BE2C (cell line): ENCODE results near the gene SH3GL1.

Experiments
- DNase-seq: peaks from one replicate; pipeline ENCODE4 v3.0.0-alpha.2; 2020
- H3K27me3 ChIP-seq: fragments of 250-450 bp; sonication (Bioruptor Pico); 2 replicates; pipeline ENCODE4 v1.5.1; 2020; ENCODE audit warnings: mild to moderate bottlenecking
- H3K36me3 ChIP-seq: fragments of 250-450 bp; sonication (Bioruptor Pico); 2 replicates; pipeline ENCODE4 v1.5.1; 2020; ENCODE audit warnings: mild to moderate bottlenecking
- H3K4me1 ChIP-seq: fragments of 250-450 bp; sonication (Bioruptor Pico); 2 replicates; pipeline ENCODE4 v1.5.1; 2020
- H3K4me3 ChIP-seq: 2 replicates; pipeline ENCODE4 v1.5.1; 2011; ENCODE audit warnings: low read depth, low read length
- H3K9me3 ChIP-seq: fragments of 250-450 bp; sonication (Bioruptor Pico); 2 replicates; pipeline ENCODE4 v1.5.1; 2020
- TF ChIP-seq, protein P1 (sequence below): IDR thresholded peaks from 2 replicates; pipeline ENCODE4 v1.5.1; 2012; ENCODE audit warnings: mild to moderate bottlenecking, low read depth, low read length

Gene SH3GL1

DNA sequence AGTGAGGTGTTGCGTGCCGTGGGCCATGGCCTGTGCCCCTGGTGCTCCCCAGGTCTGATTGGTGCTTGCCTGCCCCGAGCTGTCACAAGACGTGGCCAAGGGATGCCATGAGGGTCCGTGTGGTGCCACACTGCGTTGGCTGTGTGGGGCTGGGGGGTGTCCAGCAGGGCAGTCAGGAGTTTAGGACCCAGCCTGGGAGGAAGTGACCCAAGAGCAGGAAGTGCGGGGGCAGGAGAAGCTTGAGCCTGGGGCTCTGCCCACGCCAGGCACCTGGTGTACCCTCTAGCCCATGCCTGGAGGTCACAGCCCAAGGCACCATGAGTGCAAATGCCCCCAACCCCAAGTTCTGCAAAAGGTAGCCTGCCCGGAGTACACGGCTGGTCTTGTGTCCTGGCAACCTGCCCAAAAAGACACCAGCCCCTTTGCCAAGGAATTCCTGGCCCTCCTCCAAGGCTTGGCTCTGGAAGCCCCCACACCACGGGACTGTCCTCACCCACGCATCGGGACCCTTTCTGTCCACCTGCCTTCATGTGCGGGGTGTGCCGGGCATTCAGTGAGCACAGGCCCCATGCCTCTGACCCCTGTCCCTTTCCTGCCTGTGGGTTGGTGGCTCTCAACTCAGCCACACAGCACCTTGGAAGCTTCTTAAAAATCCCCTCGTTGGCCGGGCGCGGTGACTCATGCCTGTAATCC lies 32.1 kb downstream of the SH3GL1 start:
- peaks cover 8% of the 10 kb centered on the region for H3K4me1 ChIP-seq
- DNase-seq: peak; percentile 53

DNA sequence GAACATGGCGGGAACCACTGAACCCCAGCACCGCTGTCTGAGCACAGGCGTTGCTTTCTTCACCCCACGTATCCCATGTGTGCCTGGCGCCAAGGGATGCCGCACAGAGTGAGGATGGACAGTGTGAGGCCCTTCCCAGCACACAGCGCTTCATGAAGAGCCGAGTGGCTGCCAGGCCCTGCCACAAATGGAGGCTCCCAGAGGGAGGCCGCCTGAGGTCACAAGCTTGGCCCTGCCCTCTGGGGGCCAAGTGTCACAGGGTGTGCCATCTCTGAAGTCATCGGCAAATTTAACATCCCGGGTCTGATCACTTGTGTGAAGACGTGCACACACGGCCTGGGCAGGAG lies 32.6 kb downstream of the SH3GL1 start:
- TF ChIP-seq, protein P1, sequence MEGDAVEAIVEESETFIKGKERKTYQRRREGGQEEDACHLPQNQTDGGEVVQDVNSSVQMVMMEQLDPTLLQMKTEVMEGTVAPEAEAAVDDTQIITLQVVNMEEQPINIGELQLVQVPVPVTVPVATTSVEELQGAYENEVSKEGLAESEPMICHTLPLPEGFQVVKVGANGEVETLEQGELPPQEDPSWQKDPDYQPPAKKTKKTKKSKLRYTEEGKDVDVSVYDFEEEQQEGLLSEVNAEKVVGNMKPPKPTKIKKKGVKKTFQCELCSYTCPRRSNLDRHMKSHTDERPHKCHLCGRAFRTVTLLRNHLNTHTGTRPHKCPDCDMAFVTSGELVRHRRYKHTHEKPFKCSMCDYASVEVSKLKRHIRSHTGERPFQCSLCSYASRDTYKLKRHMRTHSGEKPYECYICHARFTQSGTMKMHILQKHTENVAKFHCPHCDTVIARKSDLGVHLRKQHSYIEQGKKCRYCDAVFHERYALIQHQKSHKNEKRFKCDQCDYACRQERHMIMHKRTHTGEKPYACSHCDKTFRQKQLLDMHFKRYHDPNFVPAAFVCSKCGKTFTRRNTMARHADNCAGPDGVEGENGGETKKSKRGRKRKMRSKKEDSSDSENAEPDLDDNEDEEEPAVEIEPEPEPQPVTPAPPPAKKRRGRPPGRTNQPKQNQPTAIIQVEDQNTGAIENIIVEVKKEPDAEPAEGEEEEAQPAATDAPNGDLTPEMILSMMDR: no peak
- no peak for DNase-seq
- H3K4me3 ChIP-seq: no peak overlapping the region
- H3K27me3 ChIP-seq: no peaks in the 10 kb centered on the region
- H3K9me3 ChIP-seq: no peaks in the 10 kb centered on the region
- H3K36me3 ChIP-seq: peaks cover 38% of the 10 kb centered on the region
- H3K4me1 ChIP-seq: peaks cover 8% of the 10 kb centered on the region

More for the DNA sequence above, 32.1 kb downstream of the SH3GL1 start:
- H3K36me3 ChIP-seq: peaks cover 33% of the 10 kb centered on the region
- no peak overlapping the region for H3K4me3 ChIP-seq
- no peaks in the 10 kb centered on the region for H3K9me3 ChIP-seq
- TF ChIP-seq, protein P1: no peak
- no peaks in the 10 kb centered on the region for H3K27me3 ChIP-seq

DNA sequence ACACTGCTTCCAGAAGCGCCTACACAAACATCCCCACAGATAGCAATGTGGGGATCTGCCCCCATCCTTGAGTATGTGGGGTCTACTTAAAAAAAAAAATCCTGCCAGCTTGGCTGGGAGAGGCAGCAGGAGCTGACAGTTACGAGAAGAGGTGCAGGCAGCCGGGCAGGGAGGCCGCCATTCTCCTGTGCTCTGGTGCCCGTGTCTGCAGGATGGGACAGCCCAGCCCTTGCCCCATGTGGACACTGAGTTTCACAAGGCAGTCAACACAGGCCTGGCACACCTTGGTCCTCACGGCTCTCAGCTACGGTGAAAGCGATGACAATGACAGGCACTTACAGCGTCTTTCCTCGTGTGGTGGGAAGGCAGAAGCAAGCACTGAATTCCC lies 33.0 kb downstream of the SH3GL1 start:
- no peaks in the 10 kb centered on the region for H3K27me3 ChIP-seq
- TF ChIP-seq, protein P1: no peak
- H3K4me3 ChIP-seq: no peak overlapping the region
- H3K9me3 ChIP-seq: no peaks in the 10 kb centered on the region
- H3K4me1 ChIP-seq: peaks cover 8% of the 10 kb centered on the region
- H3K36me3 ChIP-seq: peaks cover 42% of the 10 kb centered on the region
- DNase-seq: no peak

DNA sequence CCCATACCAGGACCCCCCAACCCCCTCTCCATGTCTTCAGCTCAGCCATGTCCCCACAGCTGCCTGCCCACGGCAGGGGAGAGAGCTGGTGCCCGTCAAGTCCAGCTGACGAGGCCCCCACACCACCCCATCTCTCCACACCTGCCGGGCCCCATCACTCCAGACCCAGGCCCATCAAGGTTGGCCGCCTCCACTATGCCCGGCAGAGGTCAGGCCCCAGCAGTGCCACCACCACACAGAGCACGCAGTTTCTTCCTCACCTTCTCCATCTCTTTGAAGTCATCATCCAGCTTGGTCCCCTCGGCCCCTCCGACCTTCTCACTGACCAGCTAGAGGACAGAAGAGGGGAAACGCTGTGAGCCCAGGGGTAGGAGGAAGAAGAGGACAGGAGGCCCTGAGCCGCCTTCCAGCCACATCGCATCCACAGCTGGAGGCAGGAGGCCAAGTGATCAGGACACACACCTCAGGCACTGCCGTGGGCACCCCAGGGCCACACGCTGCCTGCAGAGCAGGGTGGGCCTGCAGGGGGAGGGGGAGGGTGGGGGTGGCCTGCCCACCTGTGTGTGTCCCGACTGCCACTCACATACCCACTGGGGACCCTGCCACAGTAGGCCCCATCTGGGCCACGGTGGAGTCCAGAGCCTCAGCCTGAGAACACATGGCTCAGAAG lies 33.5 kb downstream of the SH3GL1 start:
- TF ChIP-seq, protein P1: no peak
- peaks cover 8% of the 10 kb centered on the region; the same call in 1 of the 2 replicates for H3K4me1 ChIP-seq
- no peak overlapping the region for H3K4me3 ChIP-seq
- DNase-seq: no peak
- H3K27me3 ChIP-seq: no peaks in the 10 kb centered on the region
- H3K9me3 ChIP-seq: no peaks in the 10 kb centered on the region
- peaks cover 47% of the 10 kb centered on the region for H3K36me3 ChIP-seq

DNA sequence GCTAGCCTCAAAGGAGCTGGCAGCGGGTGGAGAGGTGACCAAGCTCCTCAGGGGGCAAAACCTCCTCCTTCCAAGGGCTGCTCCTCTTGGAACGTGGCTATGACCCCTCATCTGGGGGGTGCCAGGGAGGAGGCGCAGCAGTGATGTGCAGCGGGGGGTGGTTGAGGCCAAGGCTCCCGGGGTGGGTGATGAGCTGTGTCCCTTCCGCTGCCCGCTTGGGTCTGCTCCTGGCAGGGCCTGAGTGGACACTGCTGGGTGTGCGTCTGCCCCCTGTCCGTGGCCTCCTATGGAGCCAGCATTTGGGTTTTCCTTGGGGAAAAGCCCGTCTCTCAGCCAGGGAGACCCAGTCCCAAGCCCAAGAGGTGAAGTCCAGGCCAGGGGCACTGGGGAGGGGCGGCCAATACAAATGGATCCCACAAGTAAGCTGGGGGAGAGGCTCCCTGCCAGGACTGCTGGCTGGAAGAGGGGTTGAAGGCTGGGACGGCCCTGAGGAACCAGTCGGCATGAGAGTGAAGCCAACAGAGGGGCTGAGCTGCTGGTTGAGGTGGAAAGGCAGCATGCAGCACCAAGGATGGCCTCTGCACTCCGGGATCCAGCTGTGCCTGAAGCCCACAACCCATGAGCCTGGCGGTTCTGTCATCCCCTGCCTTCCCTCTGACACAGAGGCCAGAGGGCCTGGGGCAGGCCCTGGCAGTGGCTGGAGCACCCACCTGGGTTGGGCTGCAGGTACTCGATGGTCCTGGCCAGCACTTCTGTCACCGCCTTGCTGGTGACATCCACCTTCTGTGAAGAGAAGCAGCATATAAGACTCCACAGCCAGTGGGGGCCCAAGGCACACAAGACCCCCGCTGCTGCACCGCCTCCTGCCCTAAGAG lies 34.3 kb downstream of the SH3GL1 start:
- Histone ChIP-seq H3K27me3 (no peaks in the 10 kb centered on the region), H3K4me1 (peaks cover 8% of the 10 kb centered on the region; the same call in 1 of the 2 replicates), H3K9me3 (no peaks in the 10 kb centered on the region), H3K36me3 (peaks cover 53% of the 10 kb centered on the region), H3K4me3 (no peak overlapping the region)
- no peak for DNase-seq
- TF ChIP-seq, protein P1: no peak
